GM12875 (cell line): ENCODE data around the gene CHST7.

Source experiments
- H3K4me3 ChIP-seq: one replicate; pipeline ENCODE4 v1.5.1; 2011; ENCODE audit warnings: low read depth, low read length, control low read depth
- TF ChIP-seq, protein P1 (sequence below): IDR thresholded peaks from 2 replicates; pipeline ENCODE4 v1.5.1; 2011; ENCODE audit warnings: low read depth, mild to moderate bottlenecking, control low read depth, inconsistent platforms, low read length, moderate library complexity, borderline replicate concordance; ENCODE audit not compliant: insufficient read depth

The CHST7 gene

GRCh38 chrX:46627062-46627461 is 53.5 kb downstream of the CHST7 start:
- H3K4me3 ChIP-seq: no peak overlapping the region
- TF ChIP-seq, protein P1, sequence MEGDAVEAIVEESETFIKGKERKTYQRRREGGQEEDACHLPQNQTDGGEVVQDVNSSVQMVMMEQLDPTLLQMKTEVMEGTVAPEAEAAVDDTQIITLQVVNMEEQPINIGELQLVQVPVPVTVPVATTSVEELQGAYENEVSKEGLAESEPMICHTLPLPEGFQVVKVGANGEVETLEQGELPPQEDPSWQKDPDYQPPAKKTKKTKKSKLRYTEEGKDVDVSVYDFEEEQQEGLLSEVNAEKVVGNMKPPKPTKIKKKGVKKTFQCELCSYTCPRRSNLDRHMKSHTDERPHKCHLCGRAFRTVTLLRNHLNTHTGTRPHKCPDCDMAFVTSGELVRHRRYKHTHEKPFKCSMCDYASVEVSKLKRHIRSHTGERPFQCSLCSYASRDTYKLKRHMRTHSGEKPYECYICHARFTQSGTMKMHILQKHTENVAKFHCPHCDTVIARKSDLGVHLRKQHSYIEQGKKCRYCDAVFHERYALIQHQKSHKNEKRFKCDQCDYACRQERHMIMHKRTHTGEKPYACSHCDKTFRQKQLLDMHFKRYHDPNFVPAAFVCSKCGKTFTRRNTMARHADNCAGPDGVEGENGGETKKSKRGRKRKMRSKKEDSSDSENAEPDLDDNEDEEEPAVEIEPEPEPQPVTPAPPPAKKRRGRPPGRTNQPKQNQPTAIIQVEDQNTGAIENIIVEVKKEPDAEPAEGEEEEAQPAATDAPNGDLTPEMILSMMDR: no peak

GRCh38 chrX:46627711-46628419 is 54.3 kb downstream of the CHST7 start:
- H3K4me3 ChIP-seq: peak overlapping the region; percentile 10
- TF ChIP-seq, protein P1: no peak

- H3K4me3 ChIP-seq: no peak overlapping the region
- TF ChIP-seq, protein P1: no peak
Observed at GRCh38 chrX:46628460-46629371, 55.2 kb downstream of the CHST7 start.

GRCh38 chrX:46630141-46630540 is 56.6 kb downstream of the CHST7 start:
- TF ChIP-seq, protein P1: no peak

DNA sequence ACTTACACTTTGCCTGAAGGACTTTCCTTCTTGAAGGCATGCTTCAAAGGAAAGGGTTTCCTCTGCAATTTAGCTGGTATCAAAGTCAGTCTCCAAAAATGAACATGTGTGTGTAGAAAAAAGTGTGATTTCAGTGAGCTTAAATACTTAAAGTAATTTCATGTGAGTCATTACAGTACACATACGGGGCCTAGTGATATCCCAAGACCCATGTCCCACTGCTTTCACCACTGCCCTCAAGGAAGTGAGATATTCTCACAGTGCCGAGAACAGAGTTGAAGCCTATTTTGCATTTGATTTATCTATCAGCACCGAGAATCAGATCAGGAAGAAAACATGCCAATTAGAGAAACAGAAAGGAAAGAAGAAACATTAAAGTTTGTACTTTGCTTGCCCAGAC is 61.0 kb downstream of the CHST7 start:
- H3K4me3 ChIP-seq: no peak overlapping the region
- TF ChIP-seq, protein P1: no peak

More at GRCh38 chrX:46630141-46630540, 56.6 kb downstream of the CHST7 start:
- no peak overlapping the region for H3K4me3 ChIP-seq

- TF ChIP-seq, protein P1: no peak
- no peak overlapping the region for H3K4me3 ChIP-seq
Observed at GRCh38 chrX:46635186-46635585, 61.6 kb downstream of the CHST7 start.
